ENCODE measurements around the gene FAM222B. TPM values are rescaled to one million over a fixed set of nuclear protein-coding genes. Genes with fewer than 3 reads are reported as not detected.

FAM222B gene
- total and polyA plus RNA-seq, 9 of the 15 experiments (the other 6 are each of a cell fraction or from before 2014, with no cell fraction given): 4.0 to 34.6 (median 7.5) TPM

- peak in 2 of 3 experiments; percentile 41 to 63; a peak in 4 of 6 replicates for TF ChIP-seq CTCF (IDR thresholded peaks at IDR 0.05 in 2 of 3, conservative IDR thresholded peaks at IDR 0.05 in 1 of 3; ENCODE audit: insufficient read depth in 2 of 3, low read depth in 1 of 3, low read length in 3 of 3)
- peak; percentile 89; the same call in 1 of the 2 replicates for TF ChIP-seq ZNF431 (CRISPR knock-in tag; IDR thresholded peaks at IDR 0.05)
- TF ChIP-seq SMAD4 (CRISPR knock-in tag; conservative IDR thresholded peaks at IDR 0.05): peak; percentile 89
- no peak for TF ChIP-seq ZNF778 (CRISPR knock-in tag; IDR thresholded peaks at IDR 0.05)
- TF ChIP-seq CHD1 (IDR thresholded peaks at IDR 0.05; ENCODE audit: low read length): peak; percentile 46
- TF ChIP-seq ERF (CRISPR knock-in tag; IDR thresholded peaks at IDR 0.05): peak; percentile 64
- TF ChIP-seq CREM (IDR thresholded peaks at IDR 0.05; ENCODE audit: low read depth): peak; percentile 51; the same call in 1 of the 2 replicates
- TF ChIP-seq ZNF707 (CRISPR knock-in tag; conservative IDR thresholded peaks at IDR 0.05): no peak
- TF ChIP-seq, protein P1, sequence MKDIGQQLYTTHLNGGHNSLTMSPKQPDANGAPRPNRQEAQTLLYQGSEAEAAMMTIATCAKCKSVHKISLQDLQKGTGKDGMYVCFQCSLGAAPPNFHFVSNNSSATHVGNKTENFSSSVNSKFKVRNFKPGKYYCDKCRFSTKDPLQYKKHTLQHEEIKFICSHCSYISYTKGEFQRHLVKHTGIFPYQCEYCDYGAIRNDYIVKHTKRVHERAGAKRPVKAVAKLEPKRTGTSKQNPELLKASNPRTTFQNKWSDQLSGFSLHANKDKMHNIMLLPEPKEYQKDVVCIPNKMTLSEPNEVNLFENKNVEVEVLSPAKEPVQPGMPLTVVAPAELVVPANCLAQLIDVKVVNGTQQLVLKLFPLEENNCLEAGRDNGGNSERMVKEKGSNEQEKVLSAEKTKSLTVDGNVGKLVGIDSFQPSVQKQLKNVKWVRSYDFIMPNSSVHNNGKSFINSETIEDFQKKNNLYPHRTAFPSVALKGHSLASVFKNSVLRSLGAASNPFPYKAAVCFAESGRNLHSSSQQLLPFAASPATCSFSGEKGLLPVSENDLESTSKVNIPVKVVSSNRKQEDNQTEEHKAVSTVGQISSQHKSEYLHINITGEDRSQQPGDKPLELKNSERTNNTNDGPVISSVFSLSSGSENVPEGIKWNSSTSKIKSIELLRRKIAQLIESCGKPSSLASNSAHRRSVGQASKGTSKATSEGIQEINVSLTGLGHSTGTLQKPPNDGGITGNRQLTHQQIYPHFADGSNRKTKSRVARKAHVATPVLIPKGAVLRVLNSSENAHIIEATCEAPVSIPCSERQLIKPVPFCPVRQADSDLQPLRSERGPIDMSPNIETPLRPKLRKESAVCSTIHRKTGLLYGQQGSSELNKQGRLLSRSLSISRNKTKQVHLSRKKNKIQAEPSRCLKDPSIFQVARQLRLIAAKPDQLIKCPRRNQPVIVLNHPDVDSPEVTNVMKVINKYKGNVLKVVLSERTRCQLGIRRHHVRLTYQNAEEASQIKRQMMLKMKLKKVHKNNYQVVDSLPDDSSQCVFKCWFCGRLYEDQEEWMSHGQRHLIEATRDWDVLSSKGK (CRISPR knock-in tag; IDR thresholded peaks at IDR 0.05): no peak
- peak; percentile 35 for TF ChIP-seq HNRNPLL (IDR thresholded peaks at IDR 0.05; ENCODE audit: low read depth, low read length, poor library complexity, severe bottlenecking)
- TF ChIP-seq ZNF121 (CRISPR knock-in tag; conservative IDR thresholded peaks at IDR 0.05): no peak
- TF ChIP-seq, protein P2, sequence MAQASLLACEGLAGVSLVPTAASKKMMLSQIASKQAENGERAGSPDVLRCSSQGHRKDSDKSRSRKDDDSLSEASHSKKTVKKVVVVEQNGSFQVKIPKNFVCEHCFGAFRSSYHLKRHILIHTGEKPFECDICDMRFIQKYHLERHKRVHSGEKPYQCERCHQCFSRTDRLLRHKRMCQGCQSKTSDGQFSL (CRISPR knock-in tag; IDR thresholded peaks at IDR 0.05): peak; percentile 89
- TF ChIP-seq, protein P2 (tag; IDR thresholded peaks at IDR 0.05): peak in 1 of 2 experiments; percentile 81; a peak in 2 of 4 replicates
- TF ChIP-seq ZNF282 (CRISPR knock-in tag; IDR thresholded peaks at IDR 0.05): no peak
- TF ChIP-seq, protein P3, sequence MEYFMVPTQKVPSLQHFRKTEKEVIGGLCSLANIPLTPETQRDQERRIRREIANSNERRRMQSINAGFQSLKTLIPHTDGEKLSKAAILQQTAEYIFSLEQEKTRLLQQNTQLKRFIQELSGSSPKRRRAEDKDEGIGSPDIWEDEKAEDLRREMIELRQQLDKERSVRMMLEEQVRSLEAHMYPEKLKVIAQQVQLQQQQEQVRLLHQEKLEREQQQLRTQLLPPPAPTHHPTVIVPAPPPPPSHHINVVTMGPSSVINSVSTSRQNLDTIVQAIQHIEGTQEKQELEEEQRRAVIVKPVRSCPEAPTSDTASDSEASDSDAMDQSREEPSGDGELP (CRISPR knock-in tag; IDR thresholded peaks at IDR 0.05; ENCODE audit: borderline replicate concordance): peak; percentile 96
- no peak for TF ChIP-seq HSF4 (CRISPR knock-in tag; IDR thresholded peaks at IDR 0.05; ENCODE audit: borderline replicate concordance)
- TF ChIP-seq, protein P4, sequence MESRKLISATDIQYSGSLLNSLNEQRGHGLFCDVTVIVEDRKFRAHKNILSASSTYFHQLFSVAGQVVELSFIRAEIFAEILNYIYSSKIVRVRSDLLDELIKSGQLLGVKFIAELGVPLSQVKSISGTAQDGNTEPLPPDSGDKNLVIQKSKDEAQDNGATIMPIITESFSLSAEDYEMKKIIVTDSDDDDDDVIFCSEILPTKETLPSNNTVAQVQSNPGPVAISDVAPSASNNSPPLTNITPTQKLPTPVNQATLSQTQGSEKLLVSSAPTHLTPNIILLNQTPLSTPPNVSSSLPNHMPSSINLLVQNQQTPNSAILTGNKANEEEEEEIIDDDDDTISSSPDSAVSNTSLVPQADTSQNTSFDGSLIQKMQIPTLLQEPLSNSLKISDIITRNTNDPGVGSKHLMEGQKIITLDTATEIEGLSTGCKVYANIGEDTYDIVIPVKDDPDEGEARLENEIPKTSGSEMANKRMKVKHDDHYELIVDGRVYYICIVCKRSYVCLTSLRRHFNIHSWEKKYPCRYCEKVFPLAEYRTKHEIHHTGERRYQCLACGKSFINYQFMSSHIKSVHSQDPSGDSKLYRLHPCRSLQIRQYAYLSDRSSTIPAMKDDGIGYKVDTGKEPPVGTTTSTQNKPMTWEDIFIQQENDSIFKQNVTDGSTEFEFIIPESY (CRISPR knock-in tag; IDR thresholded peaks at IDR 0.05): no peak
Observed at GRCh38 chr17:28743243-28744103, 99.1 kb downstream of the FAM222B start, which contains the start of gene TRAF4 (continued).

Measured in K562 (cell line).